Right lung (tissue), 5 donors: ENCODE results near the gene MAD1L1. TPM values are rescaled to one million over a fixed set of nuclear protein-coding genes. Genes with fewer than 3 reads are reported as not detected.

Experiments used
- DNase-seq, 2 donors: peaks; one replicate each; pipeline ENCODE4 v3.0.0-alpha.2; 2013
- polyA plus RNA-seq, 5 donors: library from polyadenylated mRNA; unstranded; fragments of 120-200 nt; gene quantifications; one replicate each; pipeline versions ENCODE4 v1.2.1 to v1.2.3, GENCODE V29; 2013; ENCODE audit warnings: inconsistent platforms in 1 of 5, low replicate concordance in 1 of 5; ENCODE audit not compliant: insufficient read length in 5 of 5, insufficient read depth in 1 of 5

MAD1L1 gene
- polyA plus RNA-seq, 5 donors = 15.5 to 26.8 (median 23.1) TPM

DNA sequence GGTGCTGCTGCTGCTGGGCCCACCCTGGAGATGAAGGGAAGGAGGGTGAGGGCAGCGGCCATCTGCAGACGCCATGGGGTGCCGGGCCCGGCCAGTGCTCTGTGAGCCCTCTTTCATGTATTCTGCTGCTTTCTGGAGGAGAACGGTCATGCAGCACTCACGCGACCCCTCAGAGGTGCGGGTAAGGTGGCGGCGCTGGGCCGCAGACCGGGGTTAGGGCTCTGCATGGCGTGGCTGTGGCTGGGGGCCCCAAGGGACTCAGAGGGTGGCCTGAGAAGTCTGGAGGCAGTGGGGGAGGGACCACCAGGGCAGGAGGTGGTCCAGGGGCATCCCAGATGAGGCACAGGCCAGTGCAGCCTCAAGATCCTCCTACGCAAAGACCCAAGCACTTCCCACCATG is 287.2 kb downstream of the MAD1L1 start:
- DNase-seq = no peak

DNA sequence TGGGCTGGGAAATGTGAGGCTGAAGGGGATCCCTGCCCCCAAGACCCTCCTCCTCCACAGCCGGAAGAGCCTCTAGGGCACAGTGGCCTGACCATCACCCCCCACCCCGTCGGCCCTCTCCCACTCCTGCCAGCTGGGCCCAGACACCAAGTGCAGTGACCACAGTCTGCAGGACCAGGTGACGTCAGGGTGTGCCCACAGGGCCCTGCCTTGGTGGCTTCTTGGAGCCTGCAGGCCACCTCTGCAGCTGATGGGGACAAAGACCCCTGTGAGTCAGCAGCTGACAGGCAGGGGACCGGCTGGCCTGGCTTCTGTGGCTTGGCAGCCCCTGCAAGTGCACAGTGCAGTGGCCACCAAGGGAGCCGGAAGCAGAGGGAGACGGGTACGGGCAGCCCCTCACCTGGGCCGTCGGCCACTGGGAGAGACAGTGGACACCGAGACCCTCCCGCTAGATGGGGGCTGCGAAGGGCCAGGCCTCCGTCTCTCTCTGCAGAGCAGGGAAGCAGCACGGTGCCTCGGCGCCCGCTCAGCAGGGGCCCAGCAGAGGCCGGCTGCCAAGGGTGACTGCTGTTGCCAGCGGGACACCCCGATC is 288.0 kb downstream of the MAD1L1 start:
- DNase-seq = no peak

DNA sequence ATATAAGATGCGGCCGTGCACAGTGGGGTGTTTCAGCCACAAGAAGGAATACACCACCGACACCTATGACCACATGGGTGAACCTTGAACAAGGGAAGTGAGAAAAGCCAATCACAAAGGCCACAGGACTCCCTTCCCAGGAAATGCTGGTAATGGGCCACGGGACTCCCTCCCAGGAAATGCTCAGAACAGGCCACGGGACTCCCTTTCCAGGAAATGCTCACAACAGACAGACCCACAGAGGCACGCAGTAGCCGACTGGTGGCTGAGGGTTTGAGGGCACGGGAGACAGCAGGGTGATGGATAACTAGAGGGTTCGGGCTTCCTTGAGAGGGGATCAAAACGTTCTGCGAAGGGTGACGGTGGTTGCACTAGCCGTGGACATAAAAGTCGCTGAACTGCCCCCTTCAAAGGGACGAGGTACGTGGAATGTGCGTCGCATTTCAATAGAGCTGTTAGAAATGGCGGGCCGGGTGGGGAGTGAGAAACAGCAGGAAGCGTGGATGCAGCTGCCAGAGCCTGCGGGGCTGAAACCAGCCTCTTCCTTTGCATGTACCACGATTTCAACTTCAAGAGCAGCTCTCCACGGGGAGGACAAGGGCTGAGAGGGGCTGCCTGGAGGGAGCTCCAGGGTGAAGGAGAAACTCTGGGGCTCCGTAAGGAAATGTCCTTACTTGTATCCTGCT is 288.7 kb downstream of the MAD1L1 start:
- no peak for DNase-seq

DNA sequence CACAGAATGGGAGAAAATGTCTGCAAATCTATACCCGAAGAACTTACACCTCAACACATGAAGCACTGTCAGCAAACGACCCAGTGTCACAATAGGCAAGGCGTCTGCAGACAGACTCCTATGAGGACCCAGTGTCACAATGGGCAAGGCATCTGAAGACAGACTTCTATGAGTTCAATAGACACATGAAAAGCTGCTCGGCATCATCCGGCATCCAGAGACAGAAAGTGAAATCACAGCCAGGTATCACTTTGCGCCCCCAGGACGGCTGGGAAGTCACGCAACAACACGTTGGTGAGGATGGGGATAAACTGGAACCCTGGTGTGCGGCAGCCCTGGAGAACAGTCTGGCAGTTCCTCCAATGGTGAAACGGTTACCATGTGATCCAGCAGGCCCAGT is 289.4 kb downstream of the MAD1L1 start:
- no peak for DNase-seq

DNA sequence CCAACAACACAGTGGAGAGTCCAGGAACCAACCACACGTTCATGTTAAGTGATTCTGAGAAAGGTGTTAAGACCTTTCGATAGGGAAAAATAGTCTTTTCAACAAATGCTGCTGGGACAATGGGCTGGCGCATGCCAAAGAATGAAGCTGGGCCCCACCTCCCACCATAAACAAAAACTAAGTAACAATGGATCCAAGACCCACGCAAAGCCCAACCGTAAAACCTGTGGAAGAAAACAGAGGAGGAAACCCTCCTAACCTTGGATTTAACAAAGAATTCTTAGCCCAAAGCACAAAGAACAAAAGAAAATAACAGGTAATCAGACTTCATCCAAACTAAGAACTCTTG is 289.8 kb downstream of the MAD1L1 start:
- no peak for DNase-seq

DNA sequence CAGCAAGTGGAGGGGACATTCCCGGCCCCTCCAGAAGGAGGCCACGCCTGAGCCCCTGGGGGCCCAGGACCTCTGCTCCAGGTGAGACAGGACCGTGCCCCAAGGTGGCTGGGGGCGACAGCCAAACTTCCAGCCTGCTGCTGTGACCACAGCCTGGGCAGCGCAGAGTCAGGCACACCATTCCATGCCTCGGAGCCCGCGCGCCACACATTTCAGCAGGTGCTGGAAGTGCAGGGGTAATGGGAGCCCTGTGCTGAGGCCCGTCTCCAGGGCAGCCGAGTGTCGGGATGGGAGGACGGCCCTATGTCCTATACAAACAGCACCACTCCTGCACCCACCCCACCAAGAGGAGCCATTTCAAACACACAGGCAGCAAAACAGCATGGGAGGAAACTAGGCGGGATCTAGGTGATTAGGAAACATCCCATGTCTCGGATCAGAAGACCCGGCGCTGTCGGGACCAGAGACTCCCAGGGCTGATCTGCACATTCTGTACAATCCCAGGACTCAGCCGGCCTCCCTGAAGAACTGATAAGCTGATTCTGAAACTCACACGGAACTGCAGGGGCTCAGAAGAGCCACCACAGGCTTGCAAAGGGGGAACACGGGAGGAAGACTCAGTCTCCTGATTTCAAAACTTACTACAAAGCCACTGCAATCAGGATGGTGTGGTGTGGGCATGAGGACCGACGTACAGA is 290.4 kb downstream of the MAD1L1 start:
- no peak for DNase-seq

DNA sequence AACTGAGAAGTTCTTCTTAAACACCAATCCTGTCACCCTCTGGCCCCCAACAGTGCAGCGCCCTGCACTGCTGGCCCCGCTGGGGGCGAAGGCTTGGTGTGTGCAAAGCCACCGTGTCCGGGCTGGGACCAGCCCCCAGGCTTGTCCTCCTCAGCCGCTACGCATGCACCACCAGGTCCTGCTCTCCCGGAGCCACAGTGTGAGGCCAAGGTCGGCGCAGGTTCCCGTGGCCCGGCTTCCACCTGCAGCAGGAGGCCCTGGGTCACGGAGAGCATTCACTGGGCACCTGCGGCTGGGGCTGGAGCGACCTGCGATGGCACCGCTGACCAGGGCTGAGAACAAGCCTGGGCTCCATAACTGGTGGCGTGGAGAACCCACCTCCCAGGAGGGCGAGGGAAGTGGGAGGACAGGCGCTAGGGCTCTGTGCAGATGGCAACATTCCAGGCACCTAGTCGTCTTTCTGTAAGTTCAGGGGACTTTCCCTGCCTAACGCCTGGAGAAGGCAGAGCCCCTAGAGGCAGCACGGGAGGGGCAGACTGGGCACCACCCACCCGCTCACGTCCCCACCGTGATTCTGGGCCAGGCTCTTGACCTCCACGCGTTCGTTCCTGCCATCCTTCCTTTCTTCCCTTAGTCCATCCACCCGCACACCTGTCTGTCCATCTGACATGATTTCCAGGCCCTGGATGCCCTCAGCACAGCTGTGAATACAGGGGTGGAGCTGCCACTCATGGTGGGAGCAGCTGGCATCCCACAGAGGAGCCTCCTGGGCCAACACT is 291.1 kb downstream of the MAD1L1 start:
- DNase-seq = no peak

DNA sequence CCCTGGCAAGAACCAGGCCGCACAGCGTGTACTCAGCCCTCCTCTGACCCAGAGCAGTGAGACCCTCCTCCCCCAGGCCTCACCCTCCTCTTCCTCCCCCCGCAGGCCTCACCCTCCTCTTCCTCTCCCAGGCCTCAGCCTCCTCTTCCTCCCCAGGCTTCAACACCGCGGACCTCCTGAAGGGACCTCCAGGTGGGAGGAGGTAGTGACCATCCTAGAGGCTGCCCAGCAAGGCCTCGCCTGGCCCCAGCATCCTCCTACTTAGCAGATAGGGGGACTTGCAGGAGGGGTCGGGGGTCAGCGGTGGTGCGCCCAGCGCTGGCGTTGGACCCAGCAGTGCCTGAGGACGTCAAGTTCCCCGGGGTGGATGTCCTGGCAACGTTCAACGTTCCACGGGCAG is 291.9 kb downstream of the MAD1L1 start:
- DNase-seq = no peak

DNA sequence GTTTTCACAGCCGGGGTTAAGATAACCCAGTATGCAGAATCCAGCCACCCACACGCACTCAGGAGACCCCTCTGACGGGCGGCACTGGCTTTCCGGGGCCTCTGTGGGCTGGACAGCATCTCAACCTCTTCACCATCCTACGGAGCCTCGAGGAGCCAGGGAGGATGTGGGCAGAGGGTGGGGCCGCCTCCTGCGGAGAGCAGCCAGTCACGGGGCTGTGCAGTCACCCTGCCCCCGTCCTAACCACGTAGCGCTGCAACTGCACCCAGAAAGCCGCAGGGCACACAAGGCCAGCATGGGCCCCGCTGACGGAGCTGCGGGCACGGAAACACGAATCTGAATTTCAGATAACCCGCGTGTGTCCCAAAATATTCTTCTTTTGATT is 292.4 kb downstream of the MAD1L1 start:
- DNase-seq = no peak

DNA sequence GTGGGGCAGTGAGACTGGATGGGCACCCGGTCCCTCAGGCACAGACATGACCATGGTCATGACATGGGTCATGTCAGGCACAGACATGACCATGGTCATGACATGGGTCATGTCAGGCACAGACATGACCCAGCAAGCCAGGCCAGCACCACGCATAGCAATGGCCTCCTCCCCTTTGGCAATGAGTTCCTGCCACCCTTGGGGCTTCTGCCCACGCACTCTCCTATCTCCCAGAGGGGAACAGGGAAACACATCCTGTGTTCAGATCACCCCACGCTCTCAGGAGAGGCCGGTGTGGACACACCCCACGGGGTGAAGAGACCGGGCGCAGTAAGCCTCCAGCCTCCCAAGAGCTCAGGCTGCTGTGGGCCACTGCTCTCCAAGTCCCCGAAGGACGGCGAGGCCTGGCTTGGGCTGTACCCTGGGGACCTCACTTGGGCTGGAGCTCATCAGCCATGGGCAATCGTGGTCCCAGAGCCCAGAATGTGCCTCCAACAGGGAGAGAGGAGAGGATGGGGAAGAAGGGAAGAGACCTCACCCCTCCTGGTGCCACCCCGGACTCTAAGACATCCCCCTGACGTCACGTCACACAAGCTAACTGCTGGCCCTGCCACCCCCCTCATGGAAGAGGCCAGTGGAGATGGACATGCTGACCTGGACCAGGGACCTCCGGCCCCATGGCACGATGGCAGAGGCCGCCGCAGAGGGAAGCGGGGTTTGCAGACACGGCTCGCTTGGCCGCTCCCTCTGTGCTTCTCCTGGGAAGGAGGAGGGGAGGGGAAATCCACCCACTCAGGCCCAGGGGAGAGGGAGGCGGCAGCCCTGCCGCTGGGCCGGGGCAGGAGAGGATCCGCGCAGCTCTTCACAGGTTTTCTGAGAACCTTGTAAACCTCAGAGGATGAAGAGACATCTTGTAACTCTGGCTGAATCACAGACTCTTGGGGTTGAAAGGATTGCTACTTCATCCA is 293.0 kb downstream of the MAD1L1 start:
- no peak for DNase-seq

DNA sequence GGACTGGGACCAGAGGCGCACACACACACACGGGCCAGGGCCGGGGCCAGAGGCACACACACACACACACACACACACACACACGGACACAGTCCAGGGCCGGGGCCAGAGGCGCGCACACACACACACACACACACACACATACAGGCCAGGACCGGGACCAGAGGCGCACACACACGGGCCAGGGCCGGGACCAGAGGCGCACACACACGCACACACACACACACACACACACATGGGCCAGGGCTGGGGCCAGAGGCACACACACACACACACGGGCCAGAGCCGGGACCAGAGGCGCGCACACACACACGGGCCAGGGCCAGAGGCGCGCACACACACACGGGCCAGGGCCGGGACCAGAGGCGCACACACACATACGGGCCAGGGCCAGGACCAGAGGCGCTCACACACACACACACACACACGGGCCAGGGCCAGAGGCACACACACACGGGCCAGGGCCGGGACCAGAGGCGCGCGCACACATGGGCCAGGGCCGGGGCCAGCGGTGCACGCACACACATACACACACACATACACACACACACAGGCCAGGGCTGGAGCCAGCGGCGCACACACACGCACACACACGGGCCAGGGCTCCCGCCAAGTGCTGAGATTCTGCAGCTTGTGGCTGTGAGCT is 293.8 kb downstream of the MAD1L1 start:
- no peak for DNase-seq

DNA sequence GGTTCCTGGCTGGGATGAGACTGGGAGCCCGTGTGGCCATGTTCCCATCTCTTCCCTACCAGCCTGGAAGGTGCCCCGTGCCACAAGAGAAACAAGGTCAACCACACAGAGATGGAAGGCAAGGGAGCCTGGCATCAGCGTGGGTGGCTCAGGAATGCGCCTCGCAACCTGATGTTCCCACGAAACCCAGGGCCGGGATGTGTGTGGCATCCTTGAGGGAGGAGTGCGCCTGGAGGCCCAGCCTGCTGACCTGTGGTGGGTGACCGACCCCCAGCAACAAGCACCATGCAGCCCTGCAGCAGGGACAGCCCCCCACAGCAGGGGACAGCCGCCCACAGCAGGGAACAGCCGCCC is 295.5 kb downstream of the MAD1L1 start:
- no peak for DNase-seq

DNA sequence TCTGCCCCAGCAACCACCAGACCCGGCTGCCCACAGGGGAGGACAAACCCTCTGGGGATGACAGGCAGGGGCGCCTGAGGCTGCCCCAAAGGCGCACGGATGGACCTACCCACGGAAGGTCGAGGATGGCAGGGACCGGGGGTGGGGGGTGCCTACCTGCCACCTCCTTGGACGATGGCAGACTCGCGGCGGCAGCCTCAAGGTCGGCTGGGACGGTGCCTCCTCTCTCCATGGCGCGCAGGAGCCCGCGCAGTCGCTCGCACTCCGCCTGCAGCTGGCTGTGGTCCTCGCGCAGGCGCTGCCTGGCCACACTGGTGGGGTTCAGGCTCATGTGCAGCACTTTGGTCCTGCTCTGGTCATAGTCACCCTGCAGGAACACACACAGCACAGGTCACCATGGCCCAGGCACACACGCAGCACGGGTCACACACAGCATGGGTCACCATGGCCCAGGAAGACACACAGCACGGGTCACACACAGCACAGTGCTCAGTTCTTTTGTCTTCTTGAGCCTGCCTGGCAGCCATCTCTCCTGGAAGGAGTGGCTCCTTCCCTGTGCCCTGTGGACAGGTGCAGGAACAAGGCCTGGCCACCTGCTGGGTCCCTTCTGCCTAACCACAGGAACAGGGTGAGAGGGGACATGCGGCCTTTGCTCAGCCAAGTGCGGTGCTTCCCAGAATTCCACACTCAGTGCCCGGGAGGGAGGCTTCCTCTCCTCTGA is 296.1 kb downstream of the MAD1L1 start:
- DNase-seq = no peak

DNA sequence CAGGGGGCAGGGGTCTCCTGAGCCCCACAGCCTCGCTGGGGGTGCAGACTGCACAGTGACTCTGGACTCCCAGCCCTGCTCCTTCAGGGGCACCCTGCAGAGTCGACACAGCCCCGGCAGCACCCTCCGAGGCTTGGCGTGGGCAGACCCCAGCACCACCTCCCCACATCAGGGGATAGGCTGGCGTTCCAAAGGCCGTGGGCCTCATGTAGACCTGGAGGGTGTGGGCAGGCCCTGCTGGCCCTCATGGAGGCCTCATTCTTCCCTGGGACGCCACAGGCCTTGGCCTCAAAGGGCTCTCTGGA is 296.8 kb downstream of the MAD1L1 start:
- no peak for DNase-seq

DNA sequence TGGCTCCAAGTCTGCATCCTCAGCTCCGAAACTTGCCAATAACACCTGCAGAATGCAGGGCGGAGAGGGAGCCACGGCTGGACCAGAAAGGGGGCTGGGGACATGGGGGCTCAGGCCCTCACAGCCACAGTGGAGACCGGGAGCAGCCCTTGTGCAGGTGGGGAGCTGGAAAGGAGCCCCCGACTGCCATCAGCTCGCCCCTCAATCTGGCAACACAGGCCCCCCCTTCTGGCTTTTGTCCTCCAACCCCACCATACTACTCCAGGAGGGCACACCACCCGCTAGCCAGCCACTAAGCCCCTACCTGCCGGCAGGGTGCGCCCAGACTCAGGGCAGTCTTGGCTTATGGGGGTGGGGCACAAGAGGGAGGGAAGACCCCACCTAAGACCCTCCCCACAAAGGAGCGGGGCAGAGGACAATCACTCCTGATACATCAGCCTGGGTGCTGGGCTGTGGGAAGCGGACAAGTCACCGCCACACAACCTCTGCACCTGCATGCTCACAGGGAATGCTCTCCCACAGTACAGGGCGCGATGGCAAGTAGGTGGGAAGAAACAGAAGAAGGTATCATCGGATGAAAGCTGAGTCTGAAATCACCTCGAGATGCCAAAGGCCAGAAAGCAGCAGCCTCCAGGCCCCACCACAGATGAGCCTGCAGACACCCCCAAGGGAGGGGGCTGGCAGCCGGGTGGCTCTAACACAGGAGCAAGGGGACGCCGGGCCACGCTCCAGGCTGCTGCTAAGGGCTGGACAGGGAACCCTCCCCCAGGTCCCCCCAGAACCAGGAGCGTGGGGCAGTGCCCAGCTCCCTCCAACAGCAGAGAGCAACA is 297.4 kb downstream of the MAD1L1 start:
- no peak for DNase-seq

DNA sequence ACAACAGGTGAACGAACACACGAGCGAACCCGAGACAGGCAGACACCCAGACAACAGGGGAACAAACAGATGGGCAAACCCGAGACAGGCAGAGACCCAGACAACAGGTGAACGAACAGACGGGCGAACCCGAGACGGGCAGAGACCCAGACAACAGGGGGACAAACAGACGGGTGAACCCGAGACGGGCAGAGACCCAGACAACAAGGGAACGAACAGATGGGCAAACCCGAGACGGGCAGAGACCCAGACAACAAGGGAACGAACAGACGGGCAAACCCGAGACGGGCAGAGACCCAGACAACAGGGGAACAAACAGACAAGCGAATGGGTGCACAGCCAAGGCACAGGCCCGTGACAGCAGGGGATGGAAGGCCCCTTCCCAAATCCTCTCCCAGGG is 298.0 kb downstream of the MAD1L1 start:
- DNase-seq = no peak

DNA sequence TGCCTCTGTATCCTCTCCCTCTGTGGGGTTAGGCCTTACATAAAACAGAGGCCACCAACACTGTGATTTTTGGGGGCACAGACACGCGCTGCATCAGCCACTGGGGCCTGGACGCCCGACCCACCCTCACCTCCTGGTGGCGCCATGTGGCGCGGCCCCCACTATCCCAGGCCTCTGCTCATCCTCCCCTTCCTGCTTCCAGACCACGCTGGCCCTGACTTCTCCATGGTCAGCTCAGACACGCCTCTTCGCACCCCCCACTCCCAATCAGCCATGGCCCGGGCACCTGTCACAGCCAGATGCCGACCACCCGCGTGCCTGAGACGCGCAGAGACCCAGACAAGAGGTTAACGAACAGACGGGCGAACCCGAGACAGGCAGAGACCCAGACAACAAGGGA is 298.7 kb downstream of the MAD1L1 start:
- no peak for DNase-seq

DNA sequence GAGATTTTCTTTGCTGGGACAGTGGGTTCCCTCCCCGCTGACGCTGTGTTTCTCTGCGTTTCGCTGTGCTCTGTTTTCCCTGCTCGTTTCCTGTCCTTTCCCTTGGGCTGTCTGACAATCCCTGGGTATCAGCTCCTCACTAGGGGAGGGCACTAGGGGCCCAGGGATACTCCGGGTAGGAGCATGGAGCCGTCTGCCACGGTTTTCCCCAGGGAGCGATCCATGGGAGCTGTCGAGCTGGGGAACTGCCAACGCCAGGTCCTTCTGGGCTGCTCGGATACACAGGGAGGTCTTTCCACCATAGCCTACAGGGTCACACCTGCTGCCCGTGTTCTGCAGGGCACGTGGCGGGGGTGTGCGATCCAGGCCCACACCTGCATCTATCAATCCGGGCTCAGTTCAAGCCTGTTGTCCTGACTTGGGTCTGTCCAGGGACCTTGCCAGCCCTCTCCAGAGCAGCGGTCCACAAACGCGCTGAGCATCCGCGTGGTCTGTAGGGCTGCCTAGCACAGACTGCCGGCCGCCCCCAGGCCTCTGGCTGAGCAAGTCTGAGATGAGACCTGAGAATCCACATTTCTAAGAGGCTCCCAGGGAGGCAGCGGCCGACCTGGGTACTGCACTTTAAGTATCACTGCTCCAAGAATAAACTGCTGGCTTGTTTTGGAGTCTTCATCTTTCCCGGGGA is 299.5 kb downstream of the MAD1L1 start:
- no peak for DNase-seq

DNA sequence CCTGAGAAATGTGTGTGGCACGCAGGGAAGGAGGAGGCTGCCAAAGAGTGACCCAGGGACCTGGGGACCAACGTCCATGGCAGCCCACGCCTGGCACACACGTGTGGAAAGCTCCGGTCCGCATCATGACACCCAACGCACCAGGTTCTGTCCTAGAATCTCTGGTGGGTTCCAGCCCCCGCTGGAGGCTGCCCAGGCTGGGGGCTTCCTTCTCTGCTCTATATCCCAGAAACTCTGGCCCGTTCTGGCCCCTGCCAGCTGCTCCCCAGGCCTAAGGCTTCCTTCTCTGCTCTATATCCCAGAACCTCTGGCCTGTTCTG is 300.8 kb downstream of the MAD1L1 start:
- no peak for DNase-seq
